Suprapubic skin (tissue), 4 donors: ENCODE data around the gene TLR10. TPM values are rescaled to one million over a fixed set of nuclear protein-coding genes. Genes with fewer than 3 reads are reported as not detected.
"Not testable (repeated sequence)": the region's sequence is repeated elsewhere in the genome, so short reads cannot be mapped to it uniquely, and the experiment has no call there.

Experiments used
- DNase-seq, 2 donors: peaks; one replicate each; pipeline ENCODE4 v3.0.0-alpha.2; 2019; ENCODE audit warnings: low spot score in 2 of 2
- H3K27ac ChIP-seq: fragments of 200-600 bp; sonication (generic); one replicate; pipeline ENCODE4 v1.5.1; 2019
- H3K27me3 ChIP-seq: fragments of 200-600 bp; sonication (generic); one replicate; pipeline ENCODE4 v1.5.1; 2019
- H3K36me3 ChIP-seq: fragments of 200-600 bp; sonication (generic); one replicate; pipeline ENCODE4 v1.5.1; 2019
- H3K4me1 ChIP-seq: fragments of 200-600 bp; sonication (generic); one replicate; pipeline ENCODE4 v1.5.1; 2019
- H3K4me3 ChIP-seq: fragments of 200-600 bp; sonication (generic); one replicate; pipeline ENCODE4 v1.5.1; 2019; ENCODE audit warnings: mild to moderate bottlenecking
- H3K9me3 ChIP-seq: fragments of 200-600 bp; sonication (generic); one replicate; pipeline ENCODE4 v1.5.1; 2019
- CTCF ChIP-seq, 2 donors: fragments of 200-600 bp in 1 of 2; fragments of 450-650 bp in 1 of 2; sonication (generic) in 1 of 2; IDR thresholded peaks; one replicate each; pipeline ENCODE4 v1.5.1; 2016 to 2019; ENCODE audit warnings: antibody characterized with exemption in 2 of 2, mild to moderate bottlenecking in 1 of 2, moderate library complexity in 1 of 2
- EP300 ChIP-seq: sonication (generic); formaldehyde crosslinking; IDR thresholded peaks from one replicate; pipeline ENCODE4 v1.6.1; 2017; ENCODE audit warnings: antibody characterized with exemption
- POLR2A ChIP-seq, 2 donors: fragments of 450-650 bp; IDR thresholded peaks; one replicate each; pipeline ENCODE4 v1.6.1; 2017; ENCODE audit warnings: antibody characterized with exemption in 2 of 2, mild to moderate bottlenecking in 2 of 2, moderate library complexity in 2 of 2
- POLR2AphosphoS5 ChIP-seq, 3 donors: sonication (generic); formaldehyde crosslinking; IDR thresholded peaks; one replicate each; pipeline ENCODE4 v1.6.1; 2017; ENCODE audit warnings: antibody characterized with exemption in 3 of 3
- WGBS: methylation state at CpG from one replicate; pipeline ENCODE4 v1.1.5; 2018; 5-methylcytosine and 5-hydroxymethylcytosine counted together
- total RNA-seq, 4 donors: library from RNA; depleted of rRNA; stranded (reverse); fragments of >200 nt; gene quantifications; one replicate each; pipeline ENCODE4 v1.1.0, GENCODE V29; 2016

Gene TLR10
- total RNA-seq, 4 donors from 2014 or later = 0.16 to 0.17 TPM; not detected in 2

- WGBS = 68% methylated on average over 3 of the region's 3 CpGs
- DNase-seq = no peak
- H3K36me3 ChIP-seq = no peaks in the 10 kb centered on the region
- H3K4me3 ChIP-seq = no peak overlapping the region
- no peaks in the 10 kb centered on the region for H3K9me3 ChIP-seq
- TF ChIP-seq POLR2A (IDR thresholded peaks at IDR 0.05) (no peak), CTCF (IDR thresholded peaks at IDR 0.05) (no peak), POLR2AphosphoS5 (IDR thresholded peaks at IDR 0.05) (no peak), EP300 (no peak)
- H3K27ac ChIP-seq = peak overlapping the region; percentile 44
- no peaks in the 10 kb centered on the region for H3K27me3 ChIP-seq
- peaks cover 11% of the 10 kb centered on the region for H3K4me1 ChIP-seq
Observed at GRCh38 chr4:38815885-38816782, 33.3 kb upstream of the TLR10 start.

GRCh38 chr4:38814386-38814785 lies 31.6 kb upstream of the TLR10 start:
- Histone ChIP-seq H3K9me3 (no peaks in the 10 kb centered on the region), H3K4me3 (no peak overlapping the region), H3K36me3 (no peaks in the 10 kb centered on the region), H3K4me1 (peaks cover 4% of the 10 kb centered on the region), H3K27me3 (no peaks in the 10 kb centered on the region), H3K27ac (no peak overlapping the region)
- WGBS = 71% methylated on average over 3 of the region's 3 CpGs
- no peak for DNase-seq
- TF ChIP-seq POLR2A (IDR thresholded peaks at IDR 0.05) = no peak
- no peak for TF ChIP-seq CTCF (IDR thresholded peaks at IDR 0.05)
- no peak for TF ChIP-seq EP300
- no peak for TF ChIP-seq POLR2AphosphoS5 (IDR thresholded peaks at IDR 0.05)

GRCh38 chr4:38811297-38811696 lies 28.5 kb upstream of the TLR10 start:
- 83% methylated on average over 6 of the region's 6 CpGs for WGBS
- H3K9me3 ChIP-seq = no peaks in the 10 kb centered on the region
- H3K27ac ChIP-seq = no peak overlapping the region
- peaks cover 3% of the 10 kb centered on the region for H3K4me1 ChIP-seq
- TF ChIP-seq CTCF (IDR thresholded peaks at IDR 0.05) (no peak), POLR2AphosphoS5 (IDR thresholded peaks at IDR 0.05) (no peak), EP300 (no peak), POLR2A (IDR thresholded peaks at IDR 0.05) (no peak)
- no peak overlapping the region for H3K4me3 ChIP-seq
- no peak for DNase-seq
- no peaks in the 10 kb centered on the region for H3K27me3 ChIP-seq
- H3K36me3 ChIP-seq = no peaks in the 10 kb centered on the region

GRCh38 chr4:38807462-38807861 lies 24.7 kb upstream of the TLR10 start:
- no CpG with 5 or more reads among the region's 29 CpGs for WGBS
- H3K4me1 ChIP-seq = peaks cover 29% of the 10 kb centered on the region
- not testable (repeated sequence) for H3K36me3 ChIP-seq, H3K9me3 ChIP-seq, H3K27me3 ChIP-seq, H3K27ac ChIP-seq, DNase-seq, H3K4me3 ChIP-seq

- DNase-seq, H3K9me3 ChIP-seq, H3K27me3 ChIP-seq, H3K36me3 ChIP-seq, H3K4me3 ChIP-seq: not testable (repeated sequence)
- H3K4me1 ChIP-seq = peaks cover 29% of the 10 kb centered on the region
- peak overlapping the region; percentile 84 for H3K27ac ChIP-seq
- 70% methylated on average over 9 of the region's 9 CpGs for WGBS
Observed at GRCh38 chr4:38806251-38806650, 23.5 kb upstream of the TLR10 start.

GRCh38 chr4:38805530-38806145 lies 22.8 kb upstream of the TLR10 start:
- peak overlapping the region; percentile 84 for H3K27ac ChIP-seq
- no peaks in the 10 kb centered on the region for H3K9me3 ChIP-seq
- H3K4me3 ChIP-seq = peak overlapping the region; percentile 42
- 43% methylated on average over 5 of the region's 5 CpGs for WGBS
- DNase-seq = no peak
- TF ChIP-seq CTCF (IDR thresholded peaks at IDR 0.05) (no peak), EP300 (no peak), POLR2A (IDR thresholded peaks at IDR 0.05) (no peak), POLR2AphosphoS5 (IDR thresholded peaks at IDR 0.05) (no peak)
- no peaks in the 10 kb centered on the region for H3K27me3 ChIP-seq
- no peaks in the 10 kb centered on the region for H3K36me3 ChIP-seq
- peaks cover 29% of the 10 kb centered on the region for H3K4me1 ChIP-seq
